Amniotic epithelial cell (primary cell): Measurements from ENCODE around the gene ANKZF1.
"Not testable (repeated sequence)": the region's sequence is repeated elsewhere in the genome, so short reads cannot be mapped to it uniquely, and the experiment has no call there.

Experiments used
- DNase-seq: peaks from one replicate; pipeline ENCODE4 v3.0.0-alpha.2; 2010; ENCODE audit warnings: low read depth

ANKZF1 gene

DNA sequence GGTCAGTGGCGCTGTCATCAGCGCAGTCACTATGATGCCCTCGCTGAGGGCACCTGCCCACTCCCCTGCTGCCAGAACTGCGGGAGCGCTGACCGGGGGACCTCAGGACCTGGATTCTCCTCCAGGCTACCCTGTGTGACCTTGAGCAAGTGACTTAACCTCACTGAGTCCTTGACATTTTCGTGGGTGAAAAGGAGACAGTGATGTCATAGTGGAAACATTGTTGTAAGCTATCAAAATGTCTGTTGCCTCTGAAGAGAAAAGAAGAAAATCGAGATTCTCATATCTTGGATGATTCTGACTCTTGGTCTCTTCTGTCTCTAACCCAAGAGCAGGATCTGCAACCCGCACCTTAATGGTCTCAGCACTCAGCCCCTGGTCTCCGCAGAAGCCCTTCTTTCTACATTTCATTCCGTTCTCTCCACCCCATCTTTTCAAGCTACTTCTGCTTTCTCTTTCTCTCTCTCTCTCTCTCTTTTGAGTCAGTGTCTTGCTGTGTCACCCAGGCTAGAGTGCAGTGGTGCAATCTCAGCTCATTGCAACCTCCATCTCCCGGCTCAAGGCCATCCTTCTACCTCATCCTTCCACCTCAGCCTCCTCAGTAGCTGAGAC, 25.1 kb downstream of the ANKZF1 start:
- DNase-seq, result peak; percentile 55

DNA sequence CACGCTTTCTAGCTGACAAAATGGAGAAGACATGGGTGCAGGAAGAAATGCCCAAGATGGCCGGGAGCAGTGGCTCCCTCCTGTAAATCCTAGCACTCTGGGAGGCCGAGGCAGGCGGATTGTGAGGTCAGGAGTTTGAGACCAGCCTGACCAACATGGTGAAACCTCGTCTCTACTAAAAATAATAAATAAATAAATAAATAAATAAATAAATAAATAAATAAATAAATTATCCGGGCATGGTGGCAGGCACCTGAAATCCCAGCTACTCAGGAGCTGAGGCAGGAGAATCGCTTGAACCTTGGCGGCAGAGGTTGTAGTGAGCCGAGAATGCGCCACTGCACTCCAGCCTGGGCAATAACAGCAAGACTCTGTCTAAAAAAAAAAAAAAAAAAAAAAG, 29.3 kb downstream of the ANKZF1 start:
- not testable (repeated sequence) for DNase-seq

DNA sequence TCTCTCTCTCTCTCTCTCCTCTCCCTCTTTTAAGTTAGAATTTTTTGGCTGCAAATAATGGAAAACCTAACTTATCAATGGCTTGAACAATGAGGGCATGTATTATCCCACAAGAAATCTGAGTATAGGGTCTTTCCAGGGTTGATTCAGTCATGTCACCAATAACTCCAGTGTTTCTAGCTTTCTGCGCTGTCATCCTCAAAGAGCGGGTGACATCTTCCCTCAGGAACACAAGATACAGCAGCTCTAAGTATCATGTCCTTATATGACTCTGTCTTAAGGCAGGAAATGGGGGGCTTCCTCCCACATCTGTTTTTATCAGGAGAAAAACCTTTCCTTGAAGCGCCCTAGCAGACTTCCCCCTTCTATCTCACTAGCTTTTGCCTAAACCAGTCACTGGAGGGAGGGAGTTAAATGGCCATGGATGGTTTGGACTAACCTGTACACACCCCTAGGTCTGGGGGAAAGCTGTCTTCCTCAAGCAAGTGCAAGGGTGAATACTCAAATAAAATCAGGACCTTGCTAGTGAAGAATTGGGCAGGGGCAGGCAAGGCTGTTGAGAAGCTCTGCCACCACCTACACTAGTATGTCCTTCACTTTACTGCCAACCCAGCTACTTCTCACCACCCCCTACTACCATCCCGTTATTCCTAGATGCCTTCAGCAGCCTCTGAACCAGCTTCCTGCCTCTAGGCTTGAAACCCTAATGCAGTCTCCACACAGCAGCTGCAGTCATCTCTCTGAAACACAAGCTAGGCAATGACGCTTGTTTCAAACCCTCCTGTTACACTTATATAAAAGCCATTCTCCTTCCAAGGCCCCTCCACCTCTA, 31.6 kb downstream of the ANKZF1 start:
- no peak for DNase-seq

DNA sequence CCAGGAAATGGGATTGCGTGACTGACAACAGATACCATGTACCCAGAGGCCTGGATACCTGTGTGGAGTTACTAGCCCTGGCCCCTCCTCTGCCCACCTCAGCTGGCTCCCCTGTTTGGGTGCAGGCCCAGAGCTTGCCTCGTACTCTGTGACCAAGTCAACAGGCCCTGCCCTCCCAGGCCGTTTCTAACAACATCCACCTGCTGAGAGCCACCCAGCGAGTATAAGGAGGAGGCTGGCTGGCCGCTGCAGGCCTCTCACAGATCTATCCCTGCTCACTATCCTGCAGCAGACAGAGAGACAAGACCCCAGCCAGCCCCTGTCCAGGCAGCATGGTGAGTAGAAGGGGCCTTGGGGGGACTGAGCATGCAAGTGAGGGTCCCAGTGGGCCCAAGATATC, 36.6 kb downstream of the ANKZF1 start:
- no peak for DNase-seq

DNA sequence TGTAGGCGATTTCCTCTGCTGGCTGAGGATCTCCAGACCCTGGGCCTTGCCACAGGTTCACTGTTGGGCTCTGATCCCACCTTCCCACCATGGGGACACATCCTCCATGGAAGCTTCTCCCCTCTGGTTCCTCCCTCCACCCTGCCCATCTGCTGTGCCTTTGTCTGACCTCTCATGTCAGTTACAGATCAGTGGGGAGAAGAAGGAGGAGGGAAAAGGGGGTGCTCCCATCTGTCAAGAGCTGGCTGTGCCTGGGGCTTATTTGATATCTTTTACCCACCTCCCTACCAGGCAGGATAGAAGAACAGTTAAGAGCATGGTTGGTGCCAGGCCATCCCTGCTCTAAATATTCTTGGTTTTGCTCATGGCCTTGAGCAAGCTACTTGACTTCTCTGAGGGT, 37.3 kb downstream of the ANKZF1 start:
- DNase-seq, result no peak

DNA sequence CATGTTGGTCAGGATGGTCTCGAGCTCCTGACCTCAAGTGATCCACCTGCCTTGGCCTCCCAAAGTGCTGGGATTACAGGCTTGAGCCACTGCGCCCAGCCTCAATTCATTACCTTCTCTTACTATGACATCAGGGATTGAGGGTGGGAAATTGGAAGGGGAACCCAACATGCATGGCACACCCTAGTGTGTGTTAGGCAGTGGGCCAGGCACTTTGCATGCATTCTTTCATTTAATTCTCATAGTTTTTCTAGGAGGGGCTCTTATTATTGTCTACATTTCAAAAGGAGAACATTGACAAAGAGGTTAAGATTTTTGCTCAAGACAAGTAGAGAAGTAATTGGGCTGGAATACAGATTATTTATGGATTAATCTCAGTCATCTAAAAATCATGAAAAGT, 38.7 kb downstream of the ANKZF1 start:
- no peak for DNase-seq

DNA sequence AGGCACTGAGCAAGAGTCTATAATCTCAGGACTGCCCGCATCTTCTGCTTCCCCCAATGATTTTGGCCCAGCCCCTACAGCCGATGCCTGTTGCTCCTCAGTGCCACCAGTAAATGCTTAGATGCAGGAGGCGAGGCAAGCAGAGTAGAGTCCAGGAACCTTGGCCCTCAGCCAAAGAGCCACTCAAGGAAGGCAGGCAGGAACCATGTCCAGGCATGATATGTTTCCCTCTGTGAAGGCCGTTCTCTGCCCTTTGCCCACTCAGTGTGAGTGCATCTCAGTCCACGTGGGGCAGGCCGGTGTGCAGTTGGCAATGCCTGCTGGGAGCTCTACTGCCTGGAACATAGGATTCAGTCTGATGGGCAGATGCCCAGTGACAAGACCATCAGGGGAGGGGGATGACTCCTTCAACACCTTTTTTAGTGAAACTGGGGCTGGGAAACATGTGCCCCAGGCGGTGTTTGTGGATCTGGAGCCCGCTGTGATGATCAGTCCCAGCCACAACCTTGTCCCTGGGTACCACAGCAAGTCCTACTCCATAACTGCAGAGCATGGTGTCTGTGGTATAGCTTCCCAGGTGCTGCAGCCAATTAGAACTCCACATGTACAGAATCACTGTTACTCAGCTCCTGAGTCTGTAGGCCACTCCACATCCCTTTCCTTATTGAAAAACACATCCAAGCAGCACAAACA, 39.9 kb downstream of the ANKZF1 start:
- DNase-seq, result no peak

DNA sequence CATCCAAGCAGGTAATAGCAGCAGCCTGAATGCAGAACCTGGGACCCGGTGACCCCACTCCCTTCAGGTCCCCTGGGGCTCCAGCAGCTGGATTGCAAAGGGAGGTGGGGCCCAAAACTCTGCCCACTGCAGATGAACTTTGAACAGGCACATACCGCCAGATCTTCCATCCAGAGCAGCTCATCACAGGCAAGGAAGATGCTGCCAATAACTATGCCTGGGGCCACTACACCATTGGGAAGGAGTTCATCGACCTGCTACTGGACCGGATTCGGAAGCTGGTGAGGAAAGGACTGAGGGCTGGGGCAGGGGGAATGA, 40.4 kb downstream of the ANKZF1 start:
- DNase-seq, result no peak

DNA sequence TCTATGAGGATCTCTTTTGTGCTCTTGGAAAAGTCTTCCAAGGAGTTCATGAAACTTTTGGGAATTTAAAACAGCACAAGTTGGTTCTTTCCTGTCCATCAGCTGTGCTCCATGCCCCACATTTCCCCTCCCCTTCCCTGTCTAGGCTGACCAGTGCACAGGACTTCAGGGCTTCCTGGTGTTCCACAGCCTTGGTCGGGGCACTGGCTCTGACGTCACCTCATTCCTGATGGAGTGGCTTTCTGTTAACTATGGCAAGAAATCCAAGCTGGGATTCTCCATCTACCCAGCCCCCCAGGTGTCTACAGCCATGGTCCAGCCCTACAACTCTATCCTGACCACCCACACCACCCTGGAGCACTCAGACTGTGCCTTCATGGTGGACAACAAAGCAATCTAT, 41.4 kb downstream of the ANKZF1 start:
- no peak for DNase-seq

DNA sequence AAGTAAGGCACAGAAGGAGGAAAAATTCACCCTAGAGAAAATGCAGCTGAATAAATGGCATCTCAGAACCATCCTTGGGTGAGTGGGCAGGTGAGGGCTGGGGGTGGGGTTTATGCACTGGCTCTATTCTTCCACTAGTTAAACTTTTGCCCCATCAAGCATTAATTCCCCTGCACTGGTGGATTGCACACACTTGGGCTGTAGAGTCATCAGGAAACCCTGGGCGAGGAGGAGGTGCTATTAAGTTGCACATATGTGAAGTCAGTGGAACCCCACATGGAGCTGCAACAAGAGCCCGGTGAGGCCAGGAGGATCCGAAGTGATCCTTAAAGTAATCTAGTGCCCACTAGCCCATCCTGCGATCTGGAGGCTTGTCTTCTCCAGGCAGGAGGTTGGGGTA, 42.8 kb downstream of the ANKZF1 start:
- DNase-seq, result peak; percentile 27

DNA sequence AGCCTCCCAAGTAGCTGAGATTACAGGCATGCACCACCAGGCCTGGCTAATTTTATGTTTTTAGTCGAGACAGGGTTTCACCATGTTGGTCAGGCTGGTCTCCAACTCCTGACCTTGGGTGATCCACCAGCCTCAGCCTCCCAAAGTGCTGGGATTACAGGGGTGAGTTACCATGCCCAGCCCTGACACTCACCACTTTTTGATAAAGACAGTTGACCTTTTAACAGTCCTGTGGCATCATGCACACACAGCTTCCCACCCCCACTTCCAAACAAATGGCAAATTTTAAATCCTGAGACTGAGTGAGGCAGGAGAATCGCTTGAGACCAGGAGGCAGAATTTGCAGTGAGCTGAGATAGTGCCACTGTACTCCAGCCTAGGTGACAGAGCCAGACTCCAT, 43.4 kb downstream of the ANKZF1 start:
- DNase-seq, result peak; percentile 71

DNA sequence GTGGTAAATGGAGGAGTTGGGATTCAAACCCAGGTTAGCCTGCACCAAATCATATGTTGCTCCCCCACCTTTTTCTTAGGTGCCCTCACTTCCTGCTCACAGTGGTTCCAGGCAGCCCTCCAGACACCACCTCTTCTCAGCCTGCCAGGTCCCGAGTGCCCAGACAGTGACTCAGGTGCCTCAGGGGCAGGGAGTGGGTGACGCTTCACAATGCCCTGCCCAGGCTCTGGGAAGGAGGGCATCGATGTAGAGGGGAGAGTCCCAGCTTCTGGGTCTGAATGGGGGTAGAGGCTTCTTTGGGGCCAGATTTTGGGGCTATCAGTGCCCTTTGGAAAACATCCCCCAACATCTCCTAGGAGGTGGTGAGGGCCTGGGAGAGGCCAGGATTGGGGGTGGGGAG, 44.3 kb downstream of the ANKZF1 start:
- no peak for DNase-seq

DNA sequence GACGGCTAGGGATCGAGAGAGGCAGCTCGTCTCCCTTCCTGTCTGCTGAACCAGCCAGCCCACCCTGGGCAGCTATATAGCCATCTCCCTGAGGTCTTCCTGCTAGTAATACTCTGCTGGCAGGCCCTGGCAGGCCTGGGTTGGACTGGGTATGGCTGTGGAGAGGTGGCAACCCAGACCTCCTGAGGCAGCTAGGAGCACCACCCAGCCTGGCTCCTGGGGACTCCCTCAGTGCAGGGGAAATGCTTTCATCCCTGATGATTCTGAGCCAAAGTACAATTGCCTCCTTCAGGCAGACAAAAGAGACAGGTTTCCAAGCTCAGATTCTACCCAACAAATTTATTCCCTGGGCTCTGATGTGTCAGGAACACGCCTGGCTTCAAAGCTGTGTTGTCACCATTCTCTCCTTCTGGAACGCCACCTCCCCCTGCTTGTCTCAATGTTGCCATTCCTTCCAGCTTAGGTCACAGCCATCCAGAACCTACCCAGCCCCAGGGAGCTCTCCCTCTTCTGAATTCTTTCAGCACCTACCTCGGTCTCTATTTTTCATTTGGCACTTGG, 44.8 kb downstream of the ANKZF1 start:
- peak; percentile 65 for DNase-seq

DNA sequence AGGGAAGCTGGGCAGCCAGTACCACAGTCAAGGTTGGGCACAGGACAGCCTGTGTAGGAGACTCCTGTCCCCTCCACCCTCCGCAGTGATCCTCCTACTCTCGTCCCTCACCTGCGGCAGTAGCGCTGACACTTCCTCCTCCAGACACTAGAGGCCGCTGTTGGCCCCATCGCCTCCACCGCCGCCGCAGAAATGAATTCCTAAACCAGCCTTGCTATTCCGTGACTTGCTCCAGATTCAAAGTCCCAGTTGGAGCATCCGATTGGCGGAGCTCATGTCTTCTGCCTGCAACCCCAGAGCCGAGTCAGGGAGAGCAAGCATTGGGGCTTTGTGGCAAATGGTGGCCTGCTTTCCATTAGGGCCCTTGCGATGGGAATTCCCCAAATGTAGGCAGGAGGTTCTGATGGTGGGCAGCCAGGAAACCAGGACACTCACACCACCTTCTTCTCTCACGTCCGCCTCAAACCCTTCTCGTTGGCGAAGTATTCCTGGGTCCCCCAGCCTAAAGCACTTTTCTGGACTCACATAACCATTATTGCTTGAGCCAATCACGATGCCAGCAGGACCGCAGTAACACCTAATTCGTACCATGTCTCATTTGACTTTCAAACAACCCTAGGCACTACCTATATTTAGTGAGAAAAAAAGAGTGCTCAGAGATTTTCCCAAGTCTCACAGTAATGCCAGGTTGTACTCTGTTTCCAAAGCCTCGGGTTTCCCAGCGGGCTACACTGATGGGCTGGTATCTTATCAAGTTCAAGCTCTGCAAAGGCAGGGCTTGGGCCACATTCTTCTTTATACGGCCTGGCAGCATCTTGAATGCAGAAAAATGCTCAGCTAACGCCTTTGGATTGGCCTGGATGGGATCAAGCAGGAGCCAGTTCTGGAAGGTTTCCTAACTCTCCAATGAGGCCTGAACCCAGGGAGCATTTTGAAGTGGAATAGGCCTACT, 48.4 kb downstream of the ANKZF1 start:
- peak; percentile 61 for DNase-seq

DNA sequence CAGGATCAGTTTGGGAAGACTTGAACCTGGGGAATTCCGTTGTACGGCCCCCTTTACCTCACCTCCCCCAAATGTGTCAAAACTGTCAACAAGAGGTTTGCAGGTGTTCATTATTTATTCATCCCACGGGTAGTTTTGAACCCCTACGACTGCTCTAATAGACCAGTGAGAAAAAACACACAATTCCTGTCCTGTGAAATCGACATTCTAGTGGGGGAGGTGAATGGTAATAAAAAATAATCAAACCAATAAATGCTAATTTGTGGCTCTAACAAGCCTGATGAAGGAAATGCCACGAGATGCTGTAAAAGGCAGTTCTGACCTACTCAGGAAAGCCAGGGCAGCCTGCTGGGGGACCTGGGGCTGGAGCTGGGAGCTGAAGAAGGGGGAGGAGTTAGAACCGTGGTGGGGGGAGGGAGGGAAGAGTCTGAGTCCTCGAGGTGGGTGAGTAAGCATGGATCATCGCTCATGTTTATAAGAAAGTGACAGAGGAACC, 49.1 kb downstream of the ANKZF1 start:
- DNase-seq, result no peak

DNA sequence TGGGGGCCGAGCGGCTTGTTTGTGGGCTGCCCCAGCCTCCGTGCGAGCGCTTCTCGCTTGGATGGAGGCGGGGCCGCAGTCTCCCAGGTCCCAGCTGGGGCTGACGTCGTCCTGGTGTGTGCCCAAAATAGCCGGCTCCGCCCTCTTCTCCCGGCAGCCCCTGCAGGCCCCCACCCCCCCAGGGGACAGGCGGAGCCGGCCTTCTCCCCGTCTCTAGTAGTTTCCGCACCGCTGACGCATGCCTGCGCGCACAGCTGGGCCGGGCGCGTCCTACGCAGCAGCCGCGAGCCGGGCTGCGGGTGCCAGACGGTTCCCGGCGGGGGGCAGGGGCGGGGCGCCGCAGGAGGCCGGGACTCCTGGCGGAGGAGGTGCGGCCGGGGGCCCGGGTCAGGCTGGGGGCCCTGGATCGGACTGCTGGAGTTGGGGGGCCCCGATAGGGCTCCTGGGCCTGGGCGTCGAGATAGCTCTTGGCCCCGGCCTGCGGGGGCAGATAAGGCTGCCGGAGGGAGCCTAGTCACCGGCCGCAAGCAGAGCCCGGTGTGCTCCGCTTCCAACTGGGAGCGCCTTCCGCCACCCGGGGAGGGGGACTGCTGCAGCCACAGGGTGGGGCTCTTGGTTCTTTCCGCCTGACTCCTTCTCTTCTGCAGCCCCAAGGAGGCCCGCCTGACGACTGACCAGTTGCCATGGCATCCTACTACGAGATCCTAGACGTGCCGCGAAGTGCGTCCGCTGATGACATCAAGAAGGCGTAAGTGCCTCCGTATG, 49.7 kb downstream of the ANKZF1 start, which contains the start of gene DNAJB2:
Gene DNAJB2 (plus strand): TSS at position 216 of the 765 bp plus-strand sequence. CDS start 468 bp downstream, at position 684.
- peak; percentile 99 for DNase-seq

DNA sequence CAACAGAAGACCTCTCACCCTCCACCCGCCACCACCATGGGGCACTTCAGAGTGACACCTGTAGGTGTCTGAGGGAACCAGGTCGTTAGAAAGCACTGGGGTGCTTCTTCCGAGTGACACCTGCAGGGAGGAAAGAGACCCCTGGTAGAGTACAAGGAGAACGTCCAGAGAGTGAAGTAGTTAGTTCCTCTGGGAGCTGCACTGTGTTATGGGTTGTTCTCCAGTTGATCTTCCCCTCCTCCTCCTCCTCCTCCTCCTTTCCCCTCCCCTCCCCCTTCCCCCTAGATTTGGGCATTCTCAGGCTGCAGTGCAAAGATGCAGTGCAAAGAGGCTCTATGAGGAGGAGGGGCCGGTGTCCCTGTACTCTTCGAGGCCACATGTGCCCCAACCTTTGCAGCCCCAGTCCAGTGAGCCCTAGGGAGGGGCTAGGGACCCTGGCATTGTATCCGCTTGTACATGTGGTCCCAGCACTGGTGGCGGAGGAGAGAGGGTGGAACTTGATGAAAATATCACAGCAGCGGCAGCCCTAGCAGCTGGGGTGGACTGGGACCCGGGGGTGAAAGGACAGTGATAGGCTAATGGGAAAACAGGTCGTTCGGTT, 50.4 kb downstream of the ANKZF1 start:
- DNase-seq, result peak; percentile 12

DNA sequence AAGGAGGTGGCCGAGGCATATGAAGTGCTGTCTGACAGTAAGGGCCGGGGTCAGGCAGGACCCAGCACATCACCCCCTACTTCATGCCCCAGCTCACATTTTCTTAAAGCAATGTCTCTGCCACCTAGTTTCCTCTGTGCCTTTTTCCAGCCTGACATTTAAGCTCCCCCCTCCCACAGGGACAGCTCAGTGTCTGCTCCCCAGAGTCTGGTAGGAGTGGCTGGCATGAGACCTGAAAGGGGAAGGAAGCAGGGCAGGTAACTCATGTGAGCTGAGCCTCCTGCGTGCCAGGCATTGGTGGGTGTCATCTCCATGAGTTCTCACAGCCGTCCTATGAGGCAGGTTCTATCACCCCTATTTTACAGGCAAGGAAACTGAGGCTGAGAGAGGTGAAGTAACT, 51.0 kb downstream of the ANKZF1 start:
- DNase-seq, result no peak

DNA sequence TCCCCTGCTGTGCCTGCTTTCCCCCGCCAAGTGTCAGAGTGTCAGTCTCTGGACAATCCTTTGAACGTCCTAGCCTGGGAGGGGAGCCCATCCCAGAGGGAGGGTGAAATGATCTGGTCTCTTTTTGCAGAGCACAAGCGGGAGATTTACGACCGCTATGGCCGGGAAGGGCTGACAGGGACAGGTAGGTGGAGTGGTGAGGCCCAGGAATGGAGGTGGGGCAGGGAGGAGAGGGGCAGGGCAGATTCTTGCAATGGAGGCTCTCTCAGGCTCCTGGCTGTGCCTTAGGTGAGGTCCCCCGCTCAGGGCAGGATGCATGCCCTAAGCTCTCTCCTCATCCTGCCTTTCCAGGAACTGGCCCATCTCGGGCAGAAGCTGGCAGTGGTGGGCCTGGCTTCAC, 52.0 kb downstream of the ANKZF1 start:
- no peak for DNase-seq

DNA sequence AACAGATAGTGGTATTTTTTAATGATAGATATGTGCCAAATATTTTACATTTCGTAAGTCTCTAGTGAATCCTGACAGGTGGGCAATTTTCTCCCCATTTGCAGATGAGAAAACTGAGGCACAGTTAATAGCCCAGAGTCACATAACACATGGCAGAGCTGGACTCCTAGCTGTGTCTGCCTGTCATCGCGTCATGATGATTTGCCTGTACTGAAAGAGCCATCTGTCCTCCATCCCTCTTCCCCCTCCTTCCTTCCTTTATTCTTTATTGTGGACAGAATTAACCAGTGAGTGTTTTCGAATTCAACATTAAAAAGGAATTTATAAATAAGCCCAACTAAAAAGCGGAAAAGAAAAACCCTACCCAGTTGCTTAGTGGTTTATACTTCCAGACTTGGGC, 52.8 kb downstream of the ANKZF1 start:
- DNase-seq, result no peak
